ENCODE data around the gene PLCL1. TPM values are rescaled to one million over a fixed set of nuclear protein-coding genes. Genes with fewer than 3 reads are reported as not detected.

The PLCL1 gene
- total RNA-seq, 1 donor from 2014 or later = 78.6 TPM

DNA sequence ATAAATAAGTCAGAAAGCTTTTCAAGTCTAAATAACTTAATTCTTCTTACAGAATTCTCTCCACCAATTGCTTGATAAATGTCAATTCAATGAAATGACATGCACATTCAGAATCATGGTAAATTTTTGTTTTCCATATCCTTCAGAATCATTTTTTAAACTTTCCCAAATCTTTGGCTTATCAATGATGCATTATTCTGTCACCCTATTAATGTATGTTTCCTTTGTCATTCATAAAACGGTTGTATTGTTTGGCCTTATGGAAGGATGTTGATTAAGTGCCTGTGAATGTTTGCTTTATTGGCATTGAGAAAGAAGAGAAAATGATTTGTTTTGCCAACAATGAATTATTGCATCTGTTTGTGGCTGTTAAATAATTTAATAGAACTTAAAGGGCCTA lies 260.9 kb downstream of the PLCL1 start:
- intact Hi-C loops (cut with micrococcal nuclease) = no loop called here
- Histone ChIP-seq H3K27me3 (ENCODE audit: low read depth) (no peaks in the 10 kb centered on the region), H3K9me3 (replicated peaks) (no peaks in the 10 kb centered on the region), H3K27ac (replicated peaks) (no peak overlapping the region), H3K4me3 (no peak overlapping the region), H3K4me1 (peaks cover 48% of the 10 kb centered on the region), H3K36me3 (no peaks in the 10 kb centered on the region)
- TF ChIP-seq, protein P1, sequence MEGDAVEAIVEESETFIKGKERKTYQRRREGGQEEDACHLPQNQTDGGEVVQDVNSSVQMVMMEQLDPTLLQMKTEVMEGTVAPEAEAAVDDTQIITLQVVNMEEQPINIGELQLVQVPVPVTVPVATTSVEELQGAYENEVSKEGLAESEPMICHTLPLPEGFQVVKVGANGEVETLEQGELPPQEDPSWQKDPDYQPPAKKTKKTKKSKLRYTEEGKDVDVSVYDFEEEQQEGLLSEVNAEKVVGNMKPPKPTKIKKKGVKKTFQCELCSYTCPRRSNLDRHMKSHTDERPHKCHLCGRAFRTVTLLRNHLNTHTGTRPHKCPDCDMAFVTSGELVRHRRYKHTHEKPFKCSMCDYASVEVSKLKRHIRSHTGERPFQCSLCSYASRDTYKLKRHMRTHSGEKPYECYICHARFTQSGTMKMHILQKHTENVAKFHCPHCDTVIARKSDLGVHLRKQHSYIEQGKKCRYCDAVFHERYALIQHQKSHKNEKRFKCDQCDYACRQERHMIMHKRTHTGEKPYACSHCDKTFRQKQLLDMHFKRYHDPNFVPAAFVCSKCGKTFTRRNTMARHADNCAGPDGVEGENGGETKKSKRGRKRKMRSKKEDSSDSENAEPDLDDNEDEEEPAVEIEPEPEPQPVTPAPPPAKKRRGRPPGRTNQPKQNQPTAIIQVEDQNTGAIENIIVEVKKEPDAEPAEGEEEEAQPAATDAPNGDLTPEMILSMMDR (IDR thresholded peaks at IDR 0.05; ENCODE audit: borderline replicate concordance) = no peak
- no peak for DNase-seq

DNA sequence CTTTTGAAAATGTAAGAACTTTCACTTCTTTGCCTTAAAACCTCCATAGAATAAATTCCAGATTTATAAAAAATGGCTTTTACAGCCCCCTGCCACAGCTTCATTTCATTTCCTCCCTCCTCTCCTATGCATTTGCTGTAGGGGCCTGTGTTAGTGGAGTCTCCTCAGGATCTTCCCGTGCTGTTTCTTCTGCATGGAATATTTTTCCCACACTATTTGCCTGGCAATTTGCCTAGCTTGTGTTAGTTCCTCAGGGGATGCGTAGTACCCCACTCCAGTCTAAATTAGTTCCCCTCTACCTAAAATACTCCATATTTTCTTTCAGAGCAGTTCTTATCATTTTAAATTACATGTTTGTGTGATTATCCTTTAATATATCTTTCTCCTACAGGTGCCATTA lies 262.2 kb downstream of the PLCL1 start:
- no peak for DNase-seq
- Histone ChIP-seq H3K9me3 (replicated peaks) (no peaks in the 10 kb centered on the region), H3K4me3 (no peak overlapping the region), H3K27me3 (ENCODE audit: low read depth) (no peaks in the 10 kb centered on the region), H3K36me3 (no peaks in the 10 kb centered on the region), H3K4me1 (peaks cover 40% of the 10 kb centered on the region), H3K27ac (replicated peaks) (peak overlapping the region; percentile 61)
- intact Hi-C loops (cut with micrococcal nuclease) = no loop called here
- TF ChIP-seq, protein P1 (IDR thresholded peaks at IDR 0.05; ENCODE audit: borderline replicate concordance) = no peak

DNA sequence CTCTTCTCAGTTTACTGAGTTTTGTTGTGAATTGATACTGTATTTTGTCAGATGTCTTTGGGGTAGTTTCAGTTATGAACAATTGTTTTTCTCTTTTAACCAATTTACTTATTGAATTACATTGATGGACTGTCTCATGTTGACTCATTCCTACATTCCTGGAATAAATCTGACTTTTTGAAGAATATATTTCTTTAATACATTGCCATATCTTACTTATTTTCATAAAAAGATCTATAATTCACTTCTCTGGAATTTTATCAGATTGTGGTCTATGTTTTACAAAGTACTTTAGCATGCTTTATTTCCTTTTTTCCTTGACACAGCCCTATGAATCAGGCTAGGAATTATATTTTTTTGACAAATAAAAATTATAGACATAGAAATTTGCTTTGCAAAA lies 268.3 kb downstream of the PLCL1 start:
- no peak overlapping the region for H3K4me3 ChIP-seq
- H3K9me3 ChIP-seq (replicated peaks) = no peaks in the 10 kb centered on the region
- intact Hi-C loops (cut with micrococcal nuclease) = no loop called here
- TF ChIP-seq, protein P1 (IDR thresholded peaks at IDR 0.05; ENCODE audit: borderline replicate concordance) = no peak
- peaks cover 14% of the 10 kb centered on the region for H3K4me1 ChIP-seq
- no peak for DNase-seq
- H3K36me3 ChIP-seq = no peaks in the 10 kb centered on the region
- H3K27me3 ChIP-seq (ENCODE audit: low read depth) = no peaks in the 10 kb centered on the region
- no peak overlapping the region for H3K27ac ChIP-seq (replicated peaks)

DNA sequence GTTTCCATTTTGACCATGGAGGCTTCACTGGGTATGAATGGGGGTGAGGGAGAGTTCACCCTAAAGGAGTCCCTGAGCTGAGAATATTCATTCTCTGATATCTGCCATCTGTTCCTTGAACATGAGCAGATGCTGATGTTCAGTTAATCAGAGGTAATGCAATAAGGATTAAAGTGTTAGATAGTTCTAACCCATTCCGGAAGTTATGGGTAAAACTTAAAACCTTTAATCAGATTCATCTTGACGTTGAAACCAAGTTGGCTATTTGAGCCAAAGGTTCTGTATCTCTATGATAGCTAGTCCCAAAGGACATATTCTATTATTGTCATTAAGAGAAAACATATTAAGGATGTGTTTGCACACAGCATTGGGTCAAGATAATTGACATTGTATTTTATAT lies 268.9 kb downstream of the PLCL1 start:
- intact Hi-C loops (cut with micrococcal nuclease) = no loop called here
- H3K4me1 ChIP-seq = peaks cover 14% of the 10 kb centered on the region
- H3K36me3 ChIP-seq = no peaks in the 10 kb centered on the region
- DNase-seq = no peak
- no peaks in the 10 kb centered on the region for H3K9me3 ChIP-seq (replicated peaks)
- TF ChIP-seq, protein P1 (IDR thresholded peaks at IDR 0.05; ENCODE audit: borderline replicate concordance) = no peak
- H3K27ac ChIP-seq (replicated peaks) = no peak overlapping the region
- H3K27me3 ChIP-seq (ENCODE audit: low read depth) = no peaks in the 10 kb centered on the region
- H3K4me3 ChIP-seq = no peak overlapping the region

DNA sequence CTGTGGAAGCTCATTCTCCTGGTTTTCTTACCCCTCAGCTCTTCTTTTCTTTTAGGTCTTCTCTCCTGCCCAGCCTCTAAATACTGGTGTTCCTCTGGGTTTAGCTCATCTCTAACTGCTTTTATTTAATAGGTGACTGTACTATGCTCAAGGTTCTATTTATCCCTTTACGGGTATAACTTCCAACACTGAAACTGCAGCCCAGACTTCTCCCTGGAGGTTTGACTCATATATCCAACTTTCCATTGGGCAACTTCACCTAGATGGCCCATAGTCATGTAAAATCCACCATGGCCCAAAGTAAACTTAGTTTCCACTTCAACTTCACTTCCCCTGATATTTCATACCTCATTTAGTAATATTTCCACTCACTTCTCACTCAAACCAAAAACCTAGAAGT lies 273.1 kb downstream of the PLCL1 start:
- H3K27ac ChIP-seq (replicated peaks) = no peak overlapping the region
- intact Hi-C loops (cut with micrococcal nuclease) = no loop called here
- no peak overlapping the region for H3K4me3 ChIP-seq
- TF ChIP-seq, protein P1 (IDR thresholded peaks at IDR 0.05; ENCODE audit: borderline replicate concordance) = no peak
- DNase-seq = no peak
- H3K9me3 ChIP-seq (replicated peaks) = no peaks in the 10 kb centered on the region
- no peaks in the 10 kb centered on the region for H3K27me3 ChIP-seq (ENCODE audit: low read depth)
- H3K36me3 ChIP-seq = no peaks in the 10 kb centered on the region
- peaks cover 33% of the 10 kb centered on the region for H3K4me1 ChIP-seq

All from left ventricle myocardium inferior (tissue), 1 donor.